GM12878 (cell line): ENCODE data around the gene AIP. TPM values are rescaled to one million over a fixed set of nuclear protein-coding genes. Genes with fewer than 3 reads are reported as not detected.

Experiments
- BHLHE40 ChIP-seq, 2 experiments: fragments of 450-650 bp in 1 of 2; IDR thresholded peaks; 2 replicates each; pipeline ENCODE4 v1.6.1; 2011 to 2017; ENCODE audit warnings: low read depth in 2 of 2, borderline replicate concordance in 1 of 2, improper control_type of control experiment in 1 of 2, low read length in 1 of 2, mild to moderate bottlenecking in 1 of 2
- CHD2 ChIP-seq: IDR thresholded peaks from 2 replicates; pipeline ENCODE4 v1.6.1; 2011; ENCODE audit warnings: low read depth, low read length, improper control_type of control experiment, borderline replicate concordance
- CHD4 ChIP-seq: fragments of 200-600 bp; sonication (generic); IDR thresholded peaks from 2 replicates; pipeline ENCODE4 v1.6.1; 2016; ENCODE audit warnings: mild to moderate bottlenecking
- CREM ChIP-seq: IDR thresholded peaks from 2 replicates; pipeline ENCODE4 v1.6.1; 2014; ENCODE audit warnings: antibody characterized with exemption, low read depth
- EED ChIP-seq: sonication (generic); IDR thresholded peaks from 2 replicates; pipeline ENCODE4 v1.6.1; 2016; ENCODE audit warnings: antibody characterized with exemption, low read depth
- EGR1 ChIP-seq, 2 experiments: IDR thresholded peaks; 1 replicate in 1 of 2; 2 replicates in 1 of 2; pipeline ENCODE4 v1.6.1; 2011 to 2012; ENCODE audit warnings: low read depth in 2 of 2, low read length in 2 of 2, borderline replicate concordance in 1 of 2, mild to moderate bottlenecking in 1 of 2, moderate library complexity in 1 of 2
- FOS ChIP-seq: IDR thresholded peaks from 3 replicates; pipeline ENCODE4 v1.6.1; 2011; ENCODE audit warnings: borderline replicate concordance; ENCODE audit not compliant: insufficient read length; ENCODE audit errors: extremely low read depth
- FOXK2 ChIP-seq: fragments of 450-650 bp; IDR thresholded peaks from 2 replicates; pipeline ENCODE4 v1.6.1; 2017; ENCODE audit warnings: mild to moderate bottlenecking, moderate library complexity
- HSF1 ChIP-seq: fragments of 150-350 bp; IDR thresholded peaks from 2 replicates; pipeline ENCODE4 v1.6.1; 2014; ENCODE audit warnings: mild to moderate bottlenecking, low read depth, low read length
- IKZF1 ChIP-seq: fragments of 450-650 bp; conservative IDR thresholded peaks from 2 replicates; pipeline ENCODE4 v1.6.1; 2017; ENCODE audit warnings: antibody characterized with exemption, mild to moderate bottlenecking
- IKZF2 ChIP-seq, 2 experiments: fragments of 450-650 bp; IDR thresholded peaks; 2 replicates each; pipeline ENCODE4 v1.6.1; 2017; ENCODE audit warnings: mild to moderate bottlenecking in 2 of 2, moderate library complexity in 2 of 2
- JUNB ChIP-seq: IDR thresholded peaks from 2 replicates; pipeline ENCODE4 v1.6.1; 2016; ENCODE audit warnings: antibody characterized with exemption, mild to moderate bottlenecking
- JUND ChIP-seq: IDR thresholded peaks from 2 replicates; pipeline ENCODE4 v1.6.1; 2012; ENCODE audit warnings: low read depth, mild to moderate bottlenecking, low read length, improper control_type of control experiment, moderate library complexity
- KDM1A ChIP-seq: fragments of 200-600 bp; sonication (generic); IDR thresholded peaks from 2 replicates; pipeline ENCODE4 v1.6.1; 2016; ENCODE audit warnings: borderline replicate concordance
- MTA2 ChIP-seq: fragments of 450-650 bp; IDR thresholded peaks from 2 replicates; pipeline ENCODE4 v1.6.1; 2016; ENCODE audit warnings: low read depth, mild to moderate bottlenecking, moderate library complexity
- NFXL1 ChIP-seq: fragments of 450-650 bp; IDR thresholded peaks from 2 replicates; pipeline ENCODE4 v1.6.1; 2017; ENCODE audit warnings: antibody characterized with exemption, mild to moderate bottlenecking, borderline replicate concordance
- NR2C1 ChIP-seq: fragments of 450-650 bp; IDR thresholded peaks from 2 replicates; pipeline ENCODE4 v1.6.1; 2017; ENCODE audit warnings: antibody characterized with exemption, mild to moderate bottlenecking, moderate library complexity
- PBX3 ChIP-seq: IDR thresholded peaks from 2 replicates; pipeline ENCODE4 v1.6.1; 2011; ENCODE audit warnings: mild to moderate bottlenecking, low read depth, low read length, moderate library complexity; ENCODE audit not compliant: insufficient replicate concordance
- POLR2A ChIP-seq: IDR thresholded peaks from 2 replicates; pipeline ENCODE4 v1.6.1; 2011; ENCODE audit warnings: low read depth, mild to moderate bottlenecking, low read length
- POLR2AphosphoS5 ChIP-seq: IDR thresholded peaks from 2 replicates; pipeline ENCODE4 v1.6.1; 2011; ENCODE audit warnings: mild to moderate bottlenecking, low read length, inconsistent platforms
- RAD51 ChIP-seq: fragments of 450-650 bp; IDR thresholded peaks from 2 replicates; pipeline ENCODE4 v1.6.1; 2016; ENCODE audit warnings: moderate library complexity, mild to moderate bottlenecking, inconsistent platforms
- SIN3A ChIP-seq: IDR thresholded peaks from 2 replicates; pipeline ENCODE4 v1.6.1; 2012; ENCODE audit warnings: low read depth, low read length, improper control_type of control experiment
- SUPT20H ChIP-seq: IDR thresholded peaks from 2 replicates; pipeline ENCODE4 v1.6.1; 2011; ENCODE audit warnings: low read depth, mild to moderate bottlenecking, low read length, moderate library complexity, borderline replicate concordance; ENCODE audit not compliant: control insufficient read depth
- TCF3 ChIP-seq: IDR thresholded peaks from 2 replicates; pipeline ENCODE4 v1.6.1; 2012; ENCODE audit warnings: low read depth, mild to moderate bottlenecking, low read length, borderline replicate concordance; ENCODE audit not compliant: insufficient read depth
- ZBED1 ChIP-seq: IDR thresholded peaks from 2 replicates; pipeline ENCODE4 v1.6.1; 2016; ENCODE audit warnings: borderline replicate concordance
- ZNF687 ChIP-seq: fragments of 450-650 bp; IDR thresholded peaks from 2 replicates; pipeline ENCODE4 v1.6.1; 2017; ENCODE audit warnings: mild to moderate bottlenecking, moderate library complexity
- polyA plus RNA-seq, 11 experiments: library from polyadenylated mRNA; depleted of rRNA in 4 of 11; unstranded in 6 of 11; stranded (reverse) in 5 of 11; fragments of >200 nt; fragmentation: Nextera tagmentation in 4 of 11; fragmentation: Illumina TruSeq in 1 of 11; extraction: Ambion mirVana in 4 of 11; extraction: Trizol in 1 of 11; gene quantifications; 1 replicate in 1 of 11; 2 replicates in 10 of 11; pipeline versions ENCODE4 v1.2.1 to v1.2.3, GENCODE V29; 2011 to 2016; ENCODE audit warnings: inconsistent platforms in 2 of 11, missing spikeins in 2 of 11, low read depth in 1 of 11
- total RNA-seq, 4 experiments: library from RNA; depleted of rRNA in 3 of 4; stranded (reverse); fragments of >200 nt in 3 of 4; fragmentation: Illumina TruSeq in 1 of 4; extraction: Trizol in 1 of 4; gene quantifications; 2 replicates each; pipeline versions ENCODE4 v1.2.1 to v1.2.3, GENCODE V29; 2013 to 2021

AIP gene
- total and polyA plus RNA-seq, 10 of the 15 experiments (the other 5 are each of a cell fraction or from before 2014, with no cell fraction given): 12.6 to 164 (median 104) TPM

GRCh38 chr11:67436459-67437081 is 46.3 kb upstream of the AIP start (continued):
- TF ChIP-seq HSF1: no peak
- TF ChIP-seq ZNF687: peak; percentile 85
- no peak for TF ChIP-seq JUNB
- TF ChIP-seq IKZF1: peak; percentile 78; the same call in 1 of the 2 replicates
- no peak for TF ChIP-seq CHD4
- TF ChIP-seq MTA2: peak; percentile 62
- peak; percentile 15 for TF ChIP-seq POLR2AphosphoS5
- peak; percentile 70 to 78 for TF ChIP-seq IKZF2 (IDR thresholded peaks at IDR 0.05)
- peak in 1 of 2 experiments; percentile 51; a peak in 1 of 3 replicates for TF ChIP-seq EGR1 (IDR thresholded peaks at IDR 0.05; ENCODE audit: borderline replicate concordance in 1 of 2, low read depth in 2 of 2, low read length in 2 of 2)
- no peak; the same call in 1 of the 2 replicates for TF ChIP-seq SIN3A
- TF ChIP-seq PBX3: peak; percentile 44
- TF ChIP-seq EED: peak; percentile 33; the same call in 1 of the 2 replicates
- no peak for TF ChIP-seq FOS
- TF ChIP-seq SUPT20H: no peak
- TF ChIP-seq CREM: peak; percentile 51; the same call in 1 of the 2 replicates
- peak; percentile 38 for TF ChIP-seq POLR2A
- TF ChIP-seq RAD51: peak; percentile 18; the same call in 1 of the 2 replicates
- TF ChIP-seq NFXL1: peak; percentile 86
- peak; percentile 39; the same call in 1 of the 2 replicates for TF ChIP-seq NR2C1
- peak; percentile 92 for TF ChIP-seq CHD2
- TF ChIP-seq BHLHE40 (IDR thresholded peaks at IDR 0.05; ENCODE audit: borderline replicate concordance in 1 of 2, low read depth in 2 of 2, low read length in 1 of 2): peak; percentile 50 to 71; a peak in 2 of 4 replicates
- TF ChIP-seq FOXK2: no peak
- TF ChIP-seq JUND: no peak
- peak; percentile 99 for TF ChIP-seq TCF3
- peak; percentile 74; the same call in 1 of the 2 replicates for TF ChIP-seq ZBED1
- TF ChIP-seq KDM1A: no peak
